H9 (cell line): ENCODE data around the gene NRXN3. TPM values are rescaled to one million over a fixed set of nuclear protein-coding genes. Genes with fewer than 3 reads are reported as not detected.

Source experiments
- DNase-seq: peaks from one replicate; pipeline ENCODE4 v3.0.0-alpha.2; 2017
- H2AFZ ChIP-seq: one replicate; pipeline ENCODE4 v1.6.1; 2013; ENCODE audit warnings: mild to moderate bottlenecking, low read length, control low read depth, moderate library complexity
- H2AK5ac ChIP-seq: 2 replicates; pipeline ENCODE4 v1.6.1; 2013; ENCODE audit warnings: low read length, control low read depth, mixed read lengths; ENCODE audit not compliant: insufficient read length
- H2BK120ac ChIP-seq: one replicate; pipeline ENCODE4 v1.6.1; 2013; ENCODE audit warnings: low read depth, mild to moderate bottlenecking, low read length, control low read depth, inconsistent platforms; ENCODE audit not compliant: poor library complexity, severe bottlenecking
- H2BK12ac ChIP-seq: 2 replicates; pipeline ENCODE4 v1.6.1; 2013; ENCODE audit warnings: low read length, control low read depth, mixed read lengths, low read depth; ENCODE audit not compliant: insufficient read length
- H2BK15ac ChIP-seq: 2 replicates; pipeline ENCODE4 v1.6.1; 2013; ENCODE audit warnings: low read depth, low read length, control low read depth
- H2BK20ac ChIP-seq: one replicate; pipeline ENCODE4 v1.6.1; 2013; ENCODE audit warnings: low read depth, mild to moderate bottlenecking, low read length, control low read depth, inconsistent platforms; ENCODE audit not compliant: poor library complexity, severe bottlenecking
- H2BK5ac ChIP-seq: 2 replicates; pipeline ENCODE4 v1.6.1; 2013; ENCODE audit warnings: low read length, control low read depth, mixed read lengths; ENCODE audit not compliant: insufficient read length
- H3K14ac ChIP-seq: 2 replicates; pipeline ENCODE4 v1.6.1; 2013; ENCODE audit warnings: low read length, control low read depth; ENCODE audit not compliant: insufficient read depth
- H3K18ac ChIP-seq: 2 replicates; pipeline ENCODE4 v1.6.1; 2013; ENCODE audit warnings: low read depth, mild to moderate bottlenecking, mixed read lengths, low read length, control low read depth; ENCODE audit not compliant: insufficient read length
- H3K23ac ChIP-seq: 2 replicates; pipeline ENCODE4 v1.6.1; 2013; ENCODE audit warnings: low read length, control low read depth, mixed read lengths, low read depth; ENCODE audit not compliant: insufficient read length
- H3K23me2 ChIP-seq: 2 replicates; pipeline ENCODE4 v1.6.1; 2013; ENCODE audit warnings: low read depth, mild to moderate bottlenecking, mixed read lengths, low read length, control low read depth; ENCODE audit not compliant: insufficient read length, poor library complexity, severe bottlenecking
- H3K27ac ChIP-seq: 2 replicates; pipeline ENCODE4 v1.5.1; 2013; ENCODE audit warnings: low read length, control low read depth, mixed read lengths, low read depth; ENCODE audit not compliant: insufficient read length
- H3K27me3 ChIP-seq: 2 replicates; pipeline ENCODE4 v1.6.1; 2013; ENCODE audit warnings: low read length, control low read depth, inconsistent platforms; ENCODE audit not compliant: insufficient read depth
- H3K4ac ChIP-seq: 2 replicates; pipeline ENCODE4 v1.6.1; 2013; ENCODE audit warnings: low read depth, mild to moderate bottlenecking, control low read depth, inconsistent platforms, low read length, moderate library complexity
- H3K4me1 ChIP-seq: 2 replicates; pipeline ENCODE4 v1.6.1; 2013; ENCODE audit warnings: low read length, control low read depth, inconsistent platforms; ENCODE audit not compliant: insufficient read depth
- H3K4me2 ChIP-seq: 2 replicates; pipeline ENCODE4 v1.6.1; 2013; ENCODE audit warnings: low read length, control low read depth, mixed read lengths; ENCODE audit not compliant: insufficient read length, insufficient read depth
- H3K56ac ChIP-seq: 2 replicates; pipeline ENCODE4 v1.6.1; 2013; ENCODE audit warnings: low read depth, mild to moderate bottlenecking, mixed read lengths, low read length, control low read depth; ENCODE audit not compliant: insufficient read length
- H3K79me1 ChIP-seq: 2 replicates; pipeline ENCODE4 v1.6.1; 2013; ENCODE audit warnings: low read depth, mild to moderate bottlenecking, moderate library complexity, low read length, control low read depth, inconsistent platforms; ENCODE audit not compliant: insufficient read depth, poor library complexity, severe bottlenecking
- H3K79me2 ChIP-seq: 2 replicates; pipeline ENCODE4 v1.6.1; 2013; ENCODE audit warnings: low read length, control low read depth, inconsistent platforms; ENCODE audit not compliant: insufficient read depth
- H3K9ac ChIP-seq: 2 replicates; pipeline ENCODE4 v1.6.1; 2013; ENCODE audit warnings: low read length, control low read depth, mixed read lengths; ENCODE audit not compliant: insufficient read length; ENCODE audit errors: extremely low read depth
- H3K9me3 ChIP-seq: one replicate; pipeline ENCODE4 v1.6.1; 2013; ENCODE audit warnings: low read depth, low read length, inconsistent platforms; ENCODE audit not compliant: control insufficient read depth
- H3T11ph ChIP-seq: one replicate; pipeline ENCODE4 v1.6.1; 2013; ENCODE audit warnings: mild to moderate bottlenecking, low read length, control low read depth, inconsistent platforms
- H4K20me1 ChIP-seq: one replicate; pipeline ENCODE4 v1.6.1; 2013; ENCODE audit not compliant: control insufficient read depth, insufficient read length, insufficient read depth
- H4K5ac ChIP-seq: 2 replicates; pipeline ENCODE4 v1.6.1; 2013; ENCODE audit warnings: low read depth, mild to moderate bottlenecking, mixed read lengths, low read length, control low read depth; ENCODE audit not compliant: insufficient read length
- H4K8ac ChIP-seq: replicated peaks from 2 replicates; pipeline ENCODE4 v1.6.1; 2013; ENCODE audit warnings: low read length, control low read depth, mixed read lengths, low read depth; ENCODE audit not compliant: insufficient read length
- H4K91ac ChIP-seq: 2 replicates; pipeline ENCODE4 v1.6.1; 2013; ENCODE audit warnings: low read depth, mild to moderate bottlenecking, moderate library complexity, mixed read lengths, low read length, control low read depth; ENCODE audit not compliant: insufficient read length
- H3K27ac Mint-ChIP-seq, 3 experiments: 2 replicates in 2 of 3; 3 replicates in 1 of 3; pipeline ENCODE4 v1.8.0; 2020 to 2021; ENCODE audit warnings: mixed read lengths in 3 of 3, mild to moderate bottlenecking in 1 of 3, moderate library complexity in 1 of 3
- H3K27me3 Mint-ChIP-seq: 2 replicates; pipeline ENCODE4 v1.8.0; 2021; ENCODE audit warnings: low read depth, mild to moderate bottlenecking, moderate library complexity, mixed read lengths
- H3K36me3 Mint-ChIP-seq, 3 experiments: 2 replicates in 2 of 3; 3 replicates in 1 of 3; pipeline ENCODE4 v1.8.0; 2020 to 2021; ENCODE audit warnings: low read depth in 3 of 3, mixed read lengths in 3 of 3; ENCODE audit not compliant: insufficient read depth in 1 of 3
- H3K4me1 Mint-ChIP-seq, 2 experiments: 2 replicates each; pipeline ENCODE4 v1.8.0; 2020; ENCODE audit warnings: mixed read lengths in 2 of 2
- H3K4me3 Mint-ChIP-seq, 2 experiments: 2 replicates in 1 of 2; 3 replicates in 1 of 2; pipeline ENCODE4 v1.8.0; 2020 to 2021; ENCODE audit warnings: mild to moderate bottlenecking in 2 of 2, mixed read lengths in 2 of 2, moderate library complexity in 1 of 2
- H3K9me3 Mint-ChIP-seq, 2 experiments: 2 replicates in 1 of 2; 3 replicates in 1 of 2; pipeline ENCODE4 v1.8.0; 2020; ENCODE audit warnings: mild to moderate bottlenecking in 2 of 2, mixed read lengths in 2 of 2, moderate library complexity in 1 of 2
- CTCF ChIP-seq: fragments of 200-600 bp; sonication (generic); conservative IDR thresholded peaks from 3 replicates; pipeline ENCODE4 v1.8.0; 2021; ENCODE audit warnings: antibody characterized with exemption, mild to moderate bottlenecking
- WGBS: extraction: QIAGEN DNeasy Blood & Tissue Kit; methylation state at CpG from one replicate; pipeline ENCODE4 v1.1.7; 2013; ENCODE audit warnings: missing lambda C conversion rate, low lambda C conversion rate, mixed read lengths; ENCODE audit not compliant: insufficient read length; ENCODE audit errors: extremely low coverage; 5-methylcytosine and 5-hydroxymethylcytosine counted together
- total RNA-seq: library from RNA; stranded (reverse); gene quantifications from 2 replicates; pipeline ENCODE4 v1.2.1, GENCODE V29; 2021

Gene NRXN3
- total RNA-seq, 1 experiment from 2014 or later = 1.8 TPM

GRCh38 chr14:79167957-79168356 is 997.8 kb downstream of the NRXN3 start:
- no peaks in the 10 kb centered on the region for H3K9me3 Mint-ChIP-seq
- H3K4me2 ChIP-seq = no peak overlapping the region
- H3K56ac ChIP-seq = no peak overlapping the region
- H3K23me2 ChIP-seq = no peaks in the 10 kb centered on the region
- H3K27me3 ChIP-seq = no peaks in the 10 kb centered on the region
- H2BK5ac ChIP-seq = no peak overlapping the region
- H3K4ac ChIP-seq = no peak overlapping the region
- no peak overlapping the region for H2BK120ac ChIP-seq
- no peaks in the 10 kb centered on the region for H3K79me2 ChIP-seq
- no peak overlapping the region for H2BK20ac ChIP-seq
- no peak for DNase-seq
- H2AK5ac ChIP-seq = no peak overlapping the region
- H4K8ac ChIP-seq = no peak overlapping the region
- no peak overlapping the region for H2BK15ac ChIP-seq
- H3K9me3 ChIP-seq = no peaks in the 10 kb centered on the region
- no peaks in the 10 kb centered on the region for H3K36me3 Mint-ChIP-seq
- H4K20me1 ChIP-seq = no peaks in the 10 kb centered on the region
- no peak overlapping the region for H3K9ac ChIP-seq
- TF ChIP-seq CTCF = no peak
- no peak overlapping the region for H2AFZ ChIP-seq
- WGBS = no CpG with 5 or more reads among the region's 1 CpG
- H3K27me3 Mint-ChIP-seq = no peaks in the 10 kb centered on the region
- no peak overlapping the region for H4K5ac ChIP-seq
- no peak overlapping the region for H3T11ph ChIP-seq
- no peak overlapping the region for H2BK12ac ChIP-seq
- H3K4me1 ChIP-seq = no peaks in the 10 kb centered on the region
- no peak overlapping the region for H3K27ac Mint-ChIP-seq
- no peaks in the 10 kb centered on the region for H3K4me1 Mint-ChIP-seq
- H3K14ac ChIP-seq = no peak overlapping the region
- no peak overlapping the region for H3K27ac ChIP-seq
- no peaks in the 10 kb centered on the region for H3K79me1 ChIP-seq
- H3K23ac ChIP-seq = no peak overlapping the region
- no peak overlapping the region for H4K91ac ChIP-seq
- H3K4me3 Mint-ChIP-seq = no peak overlapping the region
- H3K18ac ChIP-seq = no peak overlapping the region
